Endothelial cell of umbilical vein (primary cell): ENCODE measurements around the gene AAGAB. TPM values are rescaled to one million over a fixed set of nuclear protein-coding genes. Genes with fewer than 3 reads are reported as not detected.

Experiments
- BruUV-seq: library from RNA; stranded (reverse); fragments of 400-500 nt; replicated peaks from 2 replicates; lab custom pipeline; 2021; lab: Mats Ljungman, UMichigan
- CTCF ChIA-PET: fragments of 300-600, 350-600 bp; sonication (Branson Sonifier 250); formaldehyde crosslinking; loops from one replicate; lab custom pipeline; 2021; ENCODE audit warnings: antibody characterized with exemption, inconsistent platforms; lab: Charles Lee
- POLR2A ChIA-PET: fragments of 300-600, 350-600 bp; sonication (Branson Sonifier 250); formaldehyde crosslinking; loops from one replicate; lab custom pipeline; 2021; ENCODE audit warnings: antibody characterized with exemption, inconsistent platforms; lab: Charles Lee
- DNase-seq: peaks from one replicate; pipeline ENCODE4 v3.0.0-alpha.2; 2011; ENCODE audit warnings: low read depth, low spot score
- FAIRE-seq: peaks from 2 replicates; lab custom pipeline; 2011; peaks lifted over from hg19 to GRCh38; lab: Jason Lieb, UNC
- H2AFZ ChIP-seq: 2 replicates; pipeline ENCODE4 v1.6.0; 2012; ENCODE audit warnings: low read depth, low read length, control low read depth, inconsistent platforms
- H3K27ac ChIP-seq: 2 replicates; pipeline ENCODE4 v1.5.1; 2011; ENCODE audit warnings: low read depth, mild to moderate bottlenecking, control low read depth, low read length, moderate library complexity; ENCODE audit not compliant: insufficient read depth
- H3K27me3 ChIP-seq, 2 experiments: 2 replicates each; pipeline versions ENCODE4 v1.6.0 to v1.6.1; 2011; ENCODE audit warnings: low read length in 2 of 2, mixed read lengths in 1 of 2; ENCODE audit not compliant: control insufficient read depth in 2 of 2, insufficient read depth in 2 of 2
- H3K36me3 ChIP-seq, 2 experiments: 2 replicates in 1 of 2; 3 replicates in 1 of 2; pipeline ENCODE4 v1.5.1; 2011; ENCODE audit warnings: low read length in 2 of 2, mild to moderate bottlenecking in 1 of 2, moderate library complexity in 1 of 2; ENCODE audit not compliant: control insufficient read depth in 2 of 2, insufficient read depth in 2 of 2; ENCODE audit errors: extremely low read depth in 1 of 2
- H3K4me1 ChIP-seq: 3 replicates; pipeline ENCODE4 v1.5.1; 2011; ENCODE audit warnings: mild to moderate bottlenecking, low read length; ENCODE audit not compliant: control insufficient read depth, insufficient read depth; ENCODE audit errors: extremely low read depth
- H3K4me2 ChIP-seq: 2 replicates; pipeline ENCODE4 v1.6.1; 2011; ENCODE audit warnings: low read length, control low read depth, mixed read lengths; ENCODE audit not compliant: insufficient read depth
- H3K4me3 ChIP-seq, 3 experiments: fragments of 200-600 bp in 1 of 3; sonication (generic), shearing (Covaris generic) in 1 of 3; replicated peaks in 1 of 3; 2 replicates each; pipeline ENCODE4 v1.5.1; 2011 to 2016; ENCODE audit warnings: control low read depth in 3 of 3, low read length in 3 of 3, mild to moderate bottlenecking in 2 of 3, inconsistent platforms in 1 of 3, low read depth in 1 of 3, moderate library complexity in 1 of 3; ENCODE audit not compliant: insufficient read depth in 1 of 3
- H3K79me2 ChIP-seq: 2 replicates; pipeline ENCODE4 v1.6.0; 2012; ENCODE audit warnings: low read length, inconsistent platforms; ENCODE audit not compliant: control insufficient read depth, insufficient read depth
- H3K9ac ChIP-seq: replicated peaks from 2 replicates; pipeline ENCODE3; 2011; ENCODE audit warnings: low read length, control low read depth; ENCODE audit not compliant: insufficient read depth; ENCODE audit errors: extremely low read depth
- H3K9me1 ChIP-seq: replicated peaks from 3 replicates; pipeline ENCODE4 v1.6.0; 2011; ENCODE audit warnings: mild to moderate bottlenecking, low read length; ENCODE audit not compliant: control insufficient read depth, insufficient read depth; ENCODE audit errors: extremely low read depth
- H3K9me3 ChIP-seq: replicated peaks from 2 replicates; pipeline ENCODE4 v1.5.1; 2012; ENCODE audit warnings: low read length, inconsistent platforms; ENCODE audit not compliant: control insufficient read depth, insufficient read depth
- H4K20me1 ChIP-seq: replicated peaks from 2 replicates; pipeline ENCODE3; 2011; ENCODE audit warnings: mild to moderate bottlenecking, low read length; ENCODE audit not compliant: control insufficient read depth, insufficient read depth; ENCODE audit errors: extremely low read depth
- CTCF ChIP-seq, 2 donors: IDR thresholded peaks; 1 replicate in 1 of 2; 2 replicates in 1 of 2; pipeline ENCODE4 v1.5.1; 2011; ENCODE audit warnings: low read length in 2 of 2, mild to moderate bottlenecking in 2 of 2, moderate library complexity in 2 of 2, control low read depth in 1 of 2, inconsistent platforms in 1 of 2, low read depth in 1 of 2; ENCODE audit not compliant: insufficient read depth in 1 of 2; ENCODE audit errors: extremely low read depth in 1 of 2
- EZH2 ChIP-seq: IDR thresholded peaks from 2 replicates; pipeline ENCODE4 v1.6.1; 2012; ENCODE audit warnings: borderline replicate concordance, low read depth, mild to moderate bottlenecking, moderate library complexity, low read length, inconsistent platforms; ENCODE audit not compliant: severe bottlenecking
- FOS ChIP-seq: IDR thresholded peaks from 2 replicates; pipeline ENCODE4 v1.6.1; 2011; ENCODE audit warnings: mild to moderate bottlenecking, low read length, moderate library complexity, borderline replicate concordance; ENCODE audit not compliant: insufficient read depth
- GATA2 ChIP-seq: IDR thresholded peaks from 2 replicates; pipeline ENCODE4 v1.7.0; 2011; ENCODE audit warnings: low read depth, mild to moderate bottlenecking, moderate library complexity, mixed read lengths, low read length; ENCODE audit not compliant: insufficient read length, insufficient read depth
- JUN ChIP-seq: IDR thresholded peaks from 2 replicates; pipeline ENCODE4 v1.6.1; 2011; ENCODE audit warnings: borderline replicate concordance, low read depth; ENCODE audit not compliant: insufficient read length, insufficient read depth
- MAX ChIP-seq: IDR thresholded peaks from 2 replicates; pipeline ENCODE4 v1.6.1; 2011; ENCODE audit not compliant: insufficient read depth, insufficient read length
- MYC ChIP-seq: IDR thresholded peaks from one replicate; pipeline ENCODE4 v1.6.1; 2011; ENCODE audit warnings: mild to moderate bottlenecking, low read depth, low read length
- POLR2A ChIP-seq: IDR thresholded peaks from 2 replicates; pipeline ENCODE4 v1.6.1; 2012; ENCODE audit warnings: low read depth, mild to moderate bottlenecking, control low read depth, low read length
- POLR2AphosphoS5 ChIP-seq: IDR thresholded peaks from 2 replicates; pipeline ENCODE4 v1.6.1; 2012; ENCODE audit warnings: low read depth, mild to moderate bottlenecking, control low read depth, low read length, moderate library complexity; ENCODE audit not compliant: insufficient read depth
- dilution Hi-C: fragments of 300-500 bp; cut with MboI; formaldehyde crosslinking; loops from one replicate; pipeline ENCODE4 v1.15.0; 2019; ENCODE audit warnings: low sequenced_read_pairs; ENCODE audit not compliant: extremely low pct_ligation_motif_present
- intact Hi-C: fragments of 100-400 bp; cut with micrococcal nuclease; formaldehyde crosslinking; loops from one replicate; pipeline ENCODE4 v1.10.0; 2022
- polyA plus RNA-seq, 4 experiments: library from polyadenylated mRNA; depleted of rRNA in 3 of 4; stranded (reverse) in 3 of 4; unstranded in 1 of 4; fragments of >200 nt; gene quantifications; 2 replicates each; pipeline versions ENCODE4 v1.2.1 to v1.2.3, GENCODE V29; 2011 to 2012; ENCODE audit warnings: missing spikeins in 1 of 4
- total RNA-seq: library from RNA; stranded (reverse); gene quantifications from 2 replicates; pipeline ENCODE4 v1.2.3, GENCODE V29; 2021

AAGAB gene
- total and polyA plus RNA-seq, 2 donors (not counting 3 experiments of a cell fraction or from before 2014, with no cell fraction given), result 21.2 to 42.6 TPM

- no peak overlapping the region for H3K27ac ChIP-seq
- H3K4me1 ChIP-seq, result peaks cover 43% of the 10 kb centered on the region
- BruUV-seq, result no TSS peak
Observed at GRCh38 chr15:67170143-67170925, 84.1 kb downstream of the AAGAB start.

More at GRCh38 chr15:67170143-67170925, 84.1 kb downstream of the AAGAB start:
- no peak overlapping the region for H2AFZ ChIP-seq
- intact Hi-C loops, result no loop called here
- H4K20me1 ChIP-seq, result no peaks in the 10 kb centered on the region
- H3K9me3 ChIP-seq, result no peaks in the 10 kb centered on the region
- no peaks in the 10 kb centered on the region for H3K9me1 ChIP-seq
- TF ChIP-seq GATA2, result no peak
- TF ChIP-seq MAX, result no peak
- no peak for TF ChIP-seq FOS
- TF ChIP-seq CTCF (IDR thresholded peaks at IDR 0.05; ENCODE audit: extremely low read depth in 1 of 2, insufficient read depth in 1 of 2, low read depth in 1 of 2, low read length in 2 of 2), result no peak
- TF ChIP-seq EZH2, result no peak
- no peak for TF ChIP-seq MYC
- TF ChIP-seq POLR2A, result no peak
- TF ChIP-seq JUN, result no peak
- TF ChIP-seq POLR2AphosphoS5, result no peak
- peaks cover 14 to 30% of the 10 kb centered on the region in 2 experiments for H3K36me3 ChIP-seq
- ChIA-PET CTCF (no interaction called here), POLR2A (no interaction called here)
- no peak overlapping the region for H3K4me2 ChIP-seq
- H3K4me3 ChIP-seq, result no peak overlapping the region
- no peak for DNase-seq
- no peaks in the 10 kb centered on the region for H3K27me3 ChIP-seq
- FAIRE-seq, result no peak
- dilution Hi-C loops, result no loop called here
- peaks cover 73% of the 10 kb centered on the region for H3K79me2 ChIP-seq
- H3K9ac ChIP-seq, result no peak overlapping the region
